ENCODE measurements around the gene UNC5A.
A peak's percentile ranks its signal among the peaks of the same experiment; 100 is the strongest.

The UNC5A gene

GRCh38 chr5:176802116-176802784 lies 8.1 kb upstream of the UNC5A start:
- Histone ChIP-seq H3K27me3 (ENCODE audit: control insufficient read depth in 1 of 2, insufficient read depth in 2 of 2, low read length in 2 of 2) (peaks cover 20 to 29% of the 10 kb centered on the region in 2 donors), H3K27ac (ENCODE audit: low read length) (no peak overlapping the region), H3K4me3 (ENCODE audit: low read length in 2 of 2) (no peak overlapping the region)

GRCh38 chr5:176803068-176803942 lies 7.1 kb upstream of the UNC5A start:
- Histone ChIP-seq H3K4me1 (ENCODE audit: control insufficient read depth, insufficient read depth, low read length) (no peaks in the 10 kb centered on the region), H3K27me3 (ENCODE audit: control insufficient read depth in 1 of 2, insufficient read depth in 2 of 2, low read length in 2 of 2) (peaks cover 13 to 27% of the 10 kb centered on the region in 2 donors), H3K4me3 (ENCODE audit: low read length in 2 of 2) (no peak overlapping the region), H3K27ac (ENCODE audit: low read length) (no peak overlapping the region), H3K36me3 (ENCODE audit: control insufficient read depth in 2 of 2, insufficient read depth in 2 of 2, low read length in 2 of 2) (no peaks in the 10 kb centered on the region), H3K9ac (ENCODE audit: low read length in 2 of 2) (no peak overlapping the region), H3K9me3 (ENCODE audit: control insufficient read depth in 2 of 2, low read length in 2 of 2) (no peaks in the 10 kb centered on the region)

More at GRCh38 chr5:176802116-176802784, 8.1 kb upstream of the UNC5A start:
- Histone ChIP-seq H3K9me3 (ENCODE audit: control insufficient read depth in 2 of 2, low read length in 2 of 2) (no peaks in the 10 kb centered on the region), H3K9ac (ENCODE audit: low read length in 2 of 2) (no peak overlapping the region), H3K4me1 (ENCODE audit: control insufficient read depth, insufficient read depth, low read length) (no peaks in the 10 kb centered on the region), H3K36me3 (ENCODE audit: control insufficient read depth in 2 of 2, insufficient read depth in 2 of 2, low read length in 2 of 2) (no peaks in the 10 kb centered on the region)

- Histone ChIP-seq H3K27ac (ENCODE audit: low read length) (no peak overlapping the region), H3K36me3 (ENCODE audit: control insufficient read depth in 2 of 2, insufficient read depth in 2 of 2, low read length in 2 of 2) (no peaks in the 10 kb centered on the region), H3K27me3 (ENCODE audit: control insufficient read depth in 1 of 2, insufficient read depth in 2 of 2, low read length in 2 of 2) (peaks cover 17 to 24% of the 10 kb centered on the region in 2 donors), H3K4me1 (ENCODE audit: control insufficient read depth, insufficient read depth, low read length) (no peaks in the 10 kb centered on the region), H3K4me3 (ENCODE audit: low read length in 2 of 2) (no peak overlapping the region), H3K9me3 (ENCODE audit: control insufficient read depth in 2 of 2, low read length in 2 of 2) (no peaks in the 10 kb centered on the region), H3K9ac (ENCODE audit: low read length in 2 of 2) (no peak overlapping the region)
Measured at GRCh38 chr5:176803943-176804498, 6.3 kb upstream of the UNC5A start.

GRCh38 chr5:176806137-176806536 lies 4.2 kb upstream of the UNC5A start:
- no peak overlapping the region for H3K9ac ChIP-seq (ENCODE audit: low read length in 2 of 2)
- no peak overlapping the region for H3K27ac ChIP-seq (ENCODE audit: low read length)
- H3K27me3 ChIP-seq (ENCODE audit: control insufficient read depth in 1 of 2, insufficient read depth in 2 of 2, low read length in 2 of 2) = peaks cover 28 to 32% of the 10 kb centered on the region in 2 donors
- H3K9me3 ChIP-seq (ENCODE audit: control insufficient read depth in 2 of 2, low read length in 2 of 2) = no peaks in the 10 kb centered on the region
- no peaks in the 10 kb centered on the region for H3K36me3 ChIP-seq (ENCODE audit: control insufficient read depth in 2 of 2, insufficient read depth in 2 of 2, low read length in 2 of 2)
- H3K4me3 ChIP-seq (ENCODE audit: low read length in 2 of 2) = no peak overlapping the region
- peaks cover 14% of the 10 kb centered on the region for H3K4me1 ChIP-seq (ENCODE audit: control insufficient read depth, insufficient read depth, low read length)

GRCh38 chr5:176809544-176810080 lies 747 bp upstream of the UNC5A start:
- Histone ChIP-seq H3K36me3 (ENCODE audit: control insufficient read depth in 2 of 2, insufficient read depth in 2 of 2, low read length in 2 of 2) (no peaks in the 10 kb centered on the region), H3K9me3 (ENCODE audit: control insufficient read depth in 2 of 2, low read length in 2 of 2) (no peaks in the 10 kb centered on the region), H3K9ac (ENCODE audit: low read length in 2 of 2) (no peak overlapping the region), H3K27me3 (ENCODE audit: control insufficient read depth in 1 of 2, insufficient read depth in 2 of 2, low read length in 2 of 2) (peaks cover 44 to 54% of the 10 kb centered on the region in 2 donors), H3K27ac (ENCODE audit: low read length) (no peak overlapping the region), H3K4me1 (ENCODE audit: control insufficient read depth, insufficient read depth, low read length) (peaks cover 18% of the 10 kb centered on the region), H3K4me3 (ENCODE audit: low read length in 2 of 2) (peak overlapping the region in 1 of 2 donors; percentile 35)

- Histone ChIP-seq H3K4me1 (ENCODE audit: control insufficient read depth, insufficient read depth, low read length) (peaks cover 18% of the 10 kb centered on the region), H3K4me3 (ENCODE audit: low read length in 2 of 2) (peak overlapping the region in 1 of 2 donors; percentile 22), H3K9me3 (ENCODE audit: control insufficient read depth in 2 of 2, low read length in 2 of 2) (no peaks in the 10 kb centered on the region), H3K27ac (ENCODE audit: low read length) (no peak overlapping the region), H3K27me3 (ENCODE audit: control insufficient read depth in 1 of 2, insufficient read depth in 2 of 2, low read length in 2 of 2) (peaks cover 49 to 67% of the 10 kb centered on the region in 2 donors), H3K9ac (ENCODE audit: low read length in 2 of 2) (no peak overlapping the region), H3K36me3 (ENCODE audit: control insufficient read depth in 2 of 2, insufficient read depth in 2 of 2, low read length in 2 of 2) (no peaks in the 10 kb centered on the region)
Measured at GRCh38 chr5:176810687-176811501, 535 bp downstream of the UNC5A start.

- Histone ChIP-seq H3K27me3 (ENCODE audit: control insufficient read depth in 1 of 2, insufficient read depth in 2 of 2, low read length in 2 of 2) (peaks cover 59 to 82% of the 10 kb centered on the region in 2 donors), H3K4me1 (ENCODE audit: control insufficient read depth, insufficient read depth, low read length) (peaks cover 18% of the 10 kb centered on the region), H3K4me3 (ENCODE audit: low read length in 2 of 2) (no peak overlapping the region), H3K9me3 (ENCODE audit: control insufficient read depth in 2 of 2, low read length in 2 of 2) (no peaks in the 10 kb centered on the region), H3K9ac (ENCODE audit: low read length in 2 of 2) (no peak overlapping the region), H3K36me3 (ENCODE audit: control insufficient read depth in 2 of 2, insufficient read depth in 2 of 2, low read length in 2 of 2) (no peaks in the 10 kb centered on the region), H3K27ac (ENCODE audit: low read length) (no peak overlapping the region)
Measured at GRCh38 chr5:176812269-176813259, 2.2 kb downstream of the UNC5A start.

GRCh38 chr5:176813587-176814312 lies 3.4 kb downstream of the UNC5A start:
- Histone ChIP-seq H3K9me3 (ENCODE audit: control insufficient read depth in 2 of 2, low read length in 2 of 2) (no peaks in the 10 kb centered on the region), H3K4me1 (ENCODE audit: control insufficient read depth, insufficient read depth, low read length) (peaks cover 23% of the 10 kb centered on the region), H3K27me3 (ENCODE audit: control insufficient read depth in 1 of 2, insufficient read depth in 2 of 2, low read length in 2 of 2) (peaks cover 66 to 91% of the 10 kb centered on the region in 2 donors), H3K4me3 (ENCODE audit: low read length in 2 of 2) (no peak overlapping the region), H3K27ac (ENCODE audit: low read length) (no peak overlapping the region), H3K36me3 (ENCODE audit: control insufficient read depth in 2 of 2, insufficient read depth in 2 of 2, low read length in 2 of 2) (no peaks in the 10 kb centered on the region), H3K9ac (ENCODE audit: low read length in 2 of 2) (no peak overlapping the region)

GRCh38 chr5:176814313-176814685 lies 3.9 kb downstream of the UNC5A start:
- Histone ChIP-seq H3K9me3 (ENCODE audit: control insufficient read depth in 2 of 2, low read length in 2 of 2) (no peaks in the 10 kb centered on the region), H3K9ac (ENCODE audit: low read length in 2 of 2) (no peak overlapping the region), H3K4me1 (ENCODE audit: control insufficient read depth, insufficient read depth, low read length) (peaks cover 22% of the 10 kb centered on the region), H3K36me3 (ENCODE audit: control insufficient read depth in 2 of 2, insufficient read depth in 2 of 2, low read length in 2 of 2) (no peaks in the 10 kb centered on the region), H3K27me3 (ENCODE audit: control insufficient read depth in 1 of 2, insufficient read depth in 2 of 2, low read length in 2 of 2) (peaks cover 68 to 93% of the 10 kb centered on the region in 2 donors), H3K4me3 (ENCODE audit: low read length in 2 of 2) (no peak overlapping the region), H3K27ac (ENCODE audit: low read length) (no peak overlapping the region)

All from stomach smooth muscle (tissue), 2 donors.